Esophagus squamous epithelium (tissue), 5 donors: ENCODE data around the gene CCDC175. TPM values are rescaled to one million over a fixed set of nuclear protein-coding genes. Genes with fewer than 3 reads are reported as not detected.

Experiments used
- DNase-seq: peaks from one replicate; lab custom pipeline; 2025; lab: John Stamatoyannopoulos, UW
- H3K27ac ChIP-seq, 4 donors: fragments of 200-600 bp; sonication (generic); one replicate each; pipeline ENCODE4 v1.5.1; 2016 to 2019; ENCODE audit warnings: mild to moderate bottlenecking in 1 of 4
- H3K27me3 ChIP-seq, 4 donors: fragments of 200-600 bp; sonication (generic); 1 replicate in 3 of 4; 2 replicates in 1 of 4; pipeline versions ENCODE4 v1.5.1 to v1.6.0; 2017 to 2021; ENCODE audit warnings: antibody characterized with exemption in 1 of 4
- H3K36me3 ChIP-seq, 3 donors: fragments of 200-600 bp; sonication (generic); one replicate each; pipeline ENCODE4 v1.5.1; 2016 to 2019
- H3K4me1 ChIP-seq, 3 donors: fragments of 200-600 bp; sonication (generic); one replicate each; pipeline ENCODE4 v1.5.1; 2017 to 2019
- H3K4me3 ChIP-seq, 4 donors: fragments of 200-600 bp; sonication (generic); 1 replicate in 3 of 4; 2 replicates in 1 of 4; pipeline ENCODE4 v1.5.1; 2016 to 2019; ENCODE audit warnings: mild to moderate bottlenecking in 2 of 4, moderate library complexity in 1 of 4
- H3K9me3 ChIP-seq, 3 donors: fragments of 200-600 bp; sonication (generic); one replicate each; pipeline ENCODE4 v1.5.1; 2016 to 2019
- POLR2A ChIP-seq, 4 donors: fragments of 450-650 bp; IDR thresholded peaks; one replicate each; pipeline ENCODE4 v1.6.1; 2017; ENCODE audit warnings: antibody characterized with exemption in 4 of 4, mild to moderate bottlenecking in 4 of 4, moderate library complexity in 3 of 4
- WGBS, 2 donors: methylation state at CpG; one replicate each; pipeline ENCODE4 v1.1.5; 2018; 5-methylcytosine and 5-hydroxymethylcytosine counted together
- intact Hi-C: fragments of 100-400 bp; cut with DNase I; formaldehyde crosslinking; loops from one replicate; pipeline ENCODE4 v1.15.0; 2022
- total RNA-seq, 4 donors: library from RNA; depleted of rRNA; stranded (reverse); fragments of >200 nt; gene quantifications; one replicate each; pipeline ENCODE4 v1.1.0, GENCODE V29; 2016
- TF ChIP-seq, protein P1 (sequence below), 6 experiments: fragments of 450-650 bp in 4 of 6; fragments of 200-600 bp in 2 of 6; sonication (generic) in 2 of 6; IDR thresholded peaks; one replicate each; pipeline ENCODE4 v1.5.1; 2016 to 2019; ENCODE audit warnings: antibody characterized with exemption in 6 of 6, mild to moderate bottlenecking in 4 of 6, moderate library complexity in 4 of 6
- donor health status: DM: yes; HTN: yes; CAD: no.

CCDC175 gene
- total RNA-seq, 4 donors from 2014 or later: not detected

DNA sequence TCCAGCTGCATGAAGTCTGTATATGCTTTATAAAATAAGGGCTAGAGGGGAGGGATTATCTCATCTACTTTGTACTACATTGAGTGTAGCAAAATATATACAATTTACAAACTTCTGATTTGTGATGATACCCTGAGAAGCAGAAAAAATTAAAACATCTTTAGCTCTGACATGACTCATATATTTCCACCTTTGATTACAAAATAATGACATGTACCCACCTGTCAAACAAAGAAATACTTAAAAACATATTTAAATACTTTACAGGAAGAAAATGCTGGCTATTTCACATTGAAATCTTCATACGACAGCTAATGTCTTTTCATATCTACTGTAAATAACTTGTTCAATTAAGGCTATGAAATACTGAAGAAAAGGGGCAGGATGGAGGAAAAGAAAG, 114.7 kb downstream of the CCDC175 start:
- no peaks in the 10 kb centered on the region for H3K9me3 ChIP-seq
- 58 to 65% methylated on average over 1 of the region's 1 CpG for WGBS, 2 donors
- no peak for DNase-seq
- H3K27me3 ChIP-seq: peaks cover 0 to 6% (median 0%) of the 10 kb centered on the region in 4 donors
- intact Hi-C loops: no loop called here
- H3K4me1 ChIP-seq: peaks cover 8 to 23% (median 12%) of the 10 kb centered on the region in 3 donors
- peaks cover 0 to 9% (median 0%) of the 10 kb centered on the region in 3 donors for H3K36me3 ChIP-seq
- no peak overlapping the region for H3K27ac ChIP-seq
- TF ChIP-seq, protein P1, sequence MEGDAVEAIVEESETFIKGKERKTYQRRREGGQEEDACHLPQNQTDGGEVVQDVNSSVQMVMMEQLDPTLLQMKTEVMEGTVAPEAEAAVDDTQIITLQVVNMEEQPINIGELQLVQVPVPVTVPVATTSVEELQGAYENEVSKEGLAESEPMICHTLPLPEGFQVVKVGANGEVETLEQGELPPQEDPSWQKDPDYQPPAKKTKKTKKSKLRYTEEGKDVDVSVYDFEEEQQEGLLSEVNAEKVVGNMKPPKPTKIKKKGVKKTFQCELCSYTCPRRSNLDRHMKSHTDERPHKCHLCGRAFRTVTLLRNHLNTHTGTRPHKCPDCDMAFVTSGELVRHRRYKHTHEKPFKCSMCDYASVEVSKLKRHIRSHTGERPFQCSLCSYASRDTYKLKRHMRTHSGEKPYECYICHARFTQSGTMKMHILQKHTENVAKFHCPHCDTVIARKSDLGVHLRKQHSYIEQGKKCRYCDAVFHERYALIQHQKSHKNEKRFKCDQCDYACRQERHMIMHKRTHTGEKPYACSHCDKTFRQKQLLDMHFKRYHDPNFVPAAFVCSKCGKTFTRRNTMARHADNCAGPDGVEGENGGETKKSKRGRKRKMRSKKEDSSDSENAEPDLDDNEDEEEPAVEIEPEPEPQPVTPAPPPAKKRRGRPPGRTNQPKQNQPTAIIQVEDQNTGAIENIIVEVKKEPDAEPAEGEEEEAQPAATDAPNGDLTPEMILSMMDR (IDR thresholded peaks at IDR 0.05): no peak
- TF ChIP-seq POLR2A (IDR thresholded peaks at IDR 0.05): no peak
- no peak overlapping the region for H3K4me3 ChIP-seq

DNA sequence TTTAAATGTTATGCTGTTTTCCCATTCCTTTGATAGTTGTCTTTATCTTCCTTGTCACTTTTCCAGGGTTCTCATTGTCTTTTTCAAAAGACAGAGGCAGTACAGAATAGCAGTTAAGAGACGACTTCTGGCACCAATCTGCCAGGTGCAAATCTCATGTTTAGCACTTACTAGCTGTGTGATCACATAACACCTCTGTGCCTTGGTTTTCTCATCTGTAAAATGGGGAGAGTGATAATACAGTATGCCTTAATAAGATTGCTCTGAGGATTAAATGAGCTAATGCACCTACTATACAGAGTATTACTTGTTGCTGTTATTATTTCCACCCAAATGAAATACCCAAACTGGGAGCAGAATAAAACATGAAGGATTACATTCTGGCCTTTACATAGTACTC, 116.2 kb downstream of the CCDC175 start:
- peaks cover 0 to 6% (median 0%) of the 10 kb centered on the region in 4 donors for H3K27me3 ChIP-seq

DNA sequence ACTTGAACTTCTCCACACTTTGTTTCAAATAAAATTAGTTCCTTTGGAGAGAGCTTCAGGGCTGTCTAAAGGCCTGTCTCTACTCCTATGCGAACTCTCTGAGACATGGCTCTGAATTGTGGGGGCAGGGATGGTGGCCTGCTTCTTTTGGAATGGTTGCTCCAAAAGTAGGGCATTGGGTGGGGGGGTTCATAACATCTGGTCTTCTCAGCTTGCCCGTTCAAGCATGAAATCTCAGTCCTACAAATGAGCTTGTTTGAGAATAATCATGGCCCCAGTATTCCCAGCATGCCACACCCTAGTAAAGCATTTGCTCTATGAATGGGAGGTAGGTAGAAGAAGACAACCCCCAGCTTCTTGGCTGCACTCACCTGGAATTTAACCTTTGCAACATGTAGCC, 118.1 kb downstream of the CCDC175 start:
- TF ChIP-seq, protein P1 (IDR thresholded peaks at IDR 0.05): no peak
- TF ChIP-seq POLR2A (IDR thresholded peaks at IDR 0.05): no peak
- DNase-seq: no peak
- Histone ChIP-seq H3K4me3 (no peak overlapping the region), H3K27me3 (peaks cover 0 to under 1% (median 0%) of the 10 kb centered on the region in 4 donors), H3K27ac (no peak overlapping the region), H3K36me3 (peaks cover 0 to 25% (median 0%) of the 10 kb centered on the region in 3 donors), H3K9me3 (no peaks in the 10 kb centered on the region), H3K4me1 (peaks cover 0 to 10% (median 6%) of the 10 kb centered on the region in 3 donors)
- 92 to 100% methylated on average over 2 of the region's 2 CpGs for WGBS, 2 donors
- intact Hi-C loops: no loop called here

More for the DNA sequence above, 116.2 kb downstream of the CCDC175 start:
- DNase-seq: no peak
- no peak overlapping the region for H3K4me3 ChIP-seq
- TF ChIP-seq, protein P1 (IDR thresholded peaks at IDR 0.05): no peak
- no peak for TF ChIP-seq POLR2A (IDR thresholded peaks at IDR 0.05)
- WGBS, 2 donors: 61 to 95% methylated on average over 1 of the region's 1 CpG
- H3K9me3 ChIP-seq: no peaks in the 10 kb centered on the region
- no peak overlapping the region for H3K27ac ChIP-seq
- intact Hi-C loops: no loop called here
- peaks cover 8 to 19% (median 11%) of the 10 kb centered on the region in 3 donors for H3K4me1 ChIP-seq
- peaks cover 0 to 20% (median 0%) of the 10 kb centered on the region in 3 donors for H3K36me3 ChIP-seq

DNA sequence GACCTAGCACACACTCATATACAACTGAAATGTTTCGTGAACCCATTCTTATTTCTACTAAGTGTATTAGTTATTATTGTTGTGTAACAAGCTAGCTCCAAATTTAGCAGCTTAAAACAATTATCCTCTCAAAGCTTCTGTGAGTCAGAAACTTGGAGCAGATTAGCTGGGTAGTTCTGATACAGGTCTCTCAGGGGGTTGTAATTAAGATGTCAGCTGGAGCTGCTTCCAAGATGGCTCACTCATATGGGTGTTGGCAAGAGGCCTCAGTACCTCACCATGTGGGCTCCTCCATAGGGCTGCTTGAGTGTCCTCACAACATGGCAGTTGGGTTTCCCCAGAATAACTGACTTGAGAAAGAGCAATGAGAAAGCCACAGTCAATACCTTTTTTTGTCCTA, 121.2 kb downstream of the CCDC175 start:
- peaks cover 0 to 10% (median 5%) of the 10 kb centered on the region in 3 donors for H3K4me1 ChIP-seq
- 90 to 100% methylated on average over 1 of the region's 1 CpG for WGBS, 2 donors
- no peaks in the 10 kb centered on the region for H3K27me3 ChIP-seq
- H3K27ac ChIP-seq: peak overlapping the region in 1 of 4 donors; percentile 2
- peaks cover 0 to 25% (median 0%) of the 10 kb centered on the region in 3 donors for H3K36me3 ChIP-seq
- intact Hi-C loops: no loop called here
- H3K4me3 ChIP-seq: no peak overlapping the region
- H3K9me3 ChIP-seq: no peaks in the 10 kb centered on the region
- TF ChIP-seq, protein P1 (IDR thresholded peaks at IDR 0.05): no peak
- no peak for TF ChIP-seq POLR2A (IDR thresholded peaks at IDR 0.05)
- DNase-seq: no peak

Other genes with a start within 250 kb of the CCDC175 start
- 1 to 10 TPM in 2 of 4 donors, under 1 TPM in 2; 0.56 to 4.4 (median 1.3) TPM for gene GPR135, start 111.4 kb downstream of the CCDC175 start, total RNA-seq
- 10 to 100 TPM; 12.2 to 59.9 (median 21.6) TPM for gene L3HYPDH, start 92.4 kb downstream of the CCDC175 start, total RNA-seq
- 10 to 100 TPM; 17.8 to 47.4 (median 40.2) TPM for gene JKAMP, start 92.3 kb downstream of the CCDC175 start, total RNA-seq